GM13977 (cell line): ENCODE measurements around the gene DOCK8.

Experiments
- DNase-seq: peaks from one replicate; pipeline ENCODE4 v3.0.0; 2012; ENCODE audit warnings: low spot score
- CTCF ChIP-seq: IDR thresholded peaks from 2 replicates; pipeline ENCODE4 v1.5.1; 2012; ENCODE audit warnings: mild to moderate bottlenecking, control low read depth; ENCODE audit not compliant: insufficient read depth; ENCODE audit errors: extremely low read depth, missing control alignments
- in situ Hi-C: fragments of 300-500 bp; cut with MboI; formaldehyde crosslinking; loops from one replicate; pipeline ENCODE4 v1.12.0; 2022; ENCODE audit warnings: low sequenced_read_pairs, low pct_unique_long_range_greater_than_20kb, mixed read lengths, inconsistent platforms; ENCODE audit not compliant: unreplicated experiment

DOCK8 gene

GRCh38 chr9:394347-395052 lies 179.8 kb downstream of the DOCK8 start:
- TF ChIP-seq CTCF = no peak
- in situ Hi-C loops = no loop called here
- DNase-seq = no peak

GRCh38 chr9:396396-396795 lies 181.7 kb downstream of the DOCK8 start:
- DNase-seq = no peak
- in situ Hi-C loops = no loop called here
- no peak for TF ChIP-seq CTCF

GRCh38 chr9:398085-398484 lies 183.4 kb downstream of the DOCK8 start:
- in situ Hi-C loops = no loop called here
- no peak for DNase-seq
- no peak for TF ChIP-seq CTCF

- in situ Hi-C loops = no loop called here
- DNase-seq = no peak
- TF ChIP-seq CTCF = no peak
These were observed 186.6 kb downstream of the DOCK8 start for GRCh38 chr9:401223-401622.

- TF ChIP-seq CTCF = no peak
- in situ Hi-C loops = no loop called here
- no peak for DNase-seq
These were observed 189.6 kb downstream of the DOCK8 start for GRCh38 chr9:404234-404633.

GRCh38 chr9:405341-405740 lies 190.7 kb downstream of the DOCK8 start:
- TF ChIP-seq CTCF = no peak
- no peak for DNase-seq
- in situ Hi-C loops = no loop called here
